Mammary epithelial cell (primary cell): ENCODE data around the gene KLHL1.

Experiments
- CTCF ChIP-seq, 2 donors: IDR thresholded peaks in 1 of 2; conservative IDR thresholded peaks in 1 of 2; 2 replicates each; pipeline ENCODE4 v1.5.1; 2011 to 2012; ENCODE audit warnings: inconsistent platforms in 2 of 2, low read length in 2 of 2, mild to moderate bottlenecking in 2 of 2, control low read depth in 1 of 2, low read depth in 1 of 2; ENCODE audit not compliant: insufficient read depth in 1 of 2; ENCODE audit errors: extremely low read depth in 1 of 2
- EZH2 ChIP-seq: IDR thresholded peaks from 2 replicates; pipeline ENCODE4 v1.6.1; 2012; ENCODE audit warnings: low read length, inconsistent platforms, borderline replicate concordance

- TF ChIP-seq CTCF (conservative IDR thresholded peaks at IDR 0.05 in 1 of 2, IDR thresholded peaks at IDR 0.05 in 1 of 2; ENCODE audit: extremely low read depth in 1 of 2, insufficient read depth in 1 of 2, low read depth in 1 of 2, low read length in 2 of 2) (no peak), EZH2 (no peak)
These were observed 403.9 kb downstream of the KLHL1 start for GRCh38 chr13:69704311-69704710.
